B cell (primary cell): ENCODE measurements around the gene FAM117B.

Experiments
- CTCF ChIP-seq: fragments of 200-600 bp; IDR thresholded peaks from one replicate; pipeline ENCODE4 v1.8.0; 2022; ENCODE audit warnings: antibody characterized with exemption, mild to moderate bottlenecking
- EZH2 ChIP-seq: IDR thresholded peaks from 2 replicates; pipeline ENCODE4 v1.6.1; 2012; ENCODE audit warnings: borderline replicate concordance, low read depth, mild to moderate bottlenecking, moderate library complexity, low read length; ENCODE audit not compliant: insufficient read depth, poor library complexity, severe bottlenecking

DNA sequence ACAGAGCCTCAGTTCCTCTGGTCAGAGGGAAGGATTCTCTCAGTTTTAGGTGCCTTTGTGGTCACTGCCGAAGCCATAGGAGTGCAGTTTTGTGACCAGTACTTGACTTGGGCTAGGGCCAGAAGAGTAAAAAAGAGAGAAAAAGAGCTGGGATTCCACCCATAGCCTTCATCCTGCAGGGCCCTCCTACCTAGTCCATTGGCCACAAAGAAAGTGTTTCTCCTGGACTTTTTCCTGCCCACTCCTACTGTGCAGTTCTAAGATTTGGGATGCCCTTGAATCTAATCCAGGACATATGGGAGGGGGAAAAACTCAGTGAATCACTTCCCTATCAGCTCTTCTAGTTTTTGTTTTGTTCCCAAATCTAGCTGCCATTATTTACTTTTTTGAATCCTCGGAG lies 26.0 kb downstream of the FAM117B start:
- TF ChIP-seq CTCF (no peak), EZH2 (no peak)
